ENCODE results near the gene SCN3B. TPM values are rescaled to one million over a fixed set of nuclear protein-coding genes. Genes with fewer than 3 reads are reported as not detected.
"Not testable (repeated sequence)": the region's sequence is repeated elsewhere in the genome, so short reads cannot be mapped to it uniquely, and the experiment has no call there.

The SCN3B gene
- total RNA-seq, 1 experiment from 2014 or later, result 0.77 TPM

DNA sequence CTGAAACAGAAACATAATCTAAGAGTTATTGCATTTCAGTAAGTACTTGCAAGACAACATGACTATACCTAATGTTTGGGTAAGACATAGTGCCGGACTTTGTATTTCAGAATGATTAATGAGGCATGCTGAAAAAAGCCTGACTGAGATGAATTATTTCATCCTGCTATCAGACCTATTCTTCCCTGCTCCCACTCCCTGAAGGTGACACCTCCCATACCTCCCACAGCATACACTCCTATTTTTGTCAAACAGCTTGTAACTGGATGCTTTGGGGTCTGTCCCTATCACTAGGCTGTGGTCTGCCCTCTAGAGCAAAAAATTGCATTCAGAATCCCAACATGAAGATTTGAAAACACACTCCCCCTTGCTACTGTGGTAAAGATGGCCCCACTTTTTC lies 10.9 kb upstream of the SCN3B start:
- Mint-ChIP-seq H3K4me1 (no peaks in the 10 kb centered on the region), H3K27me3 (ENCODE audit: low read depth) (peaks cover 2% of the 10 kb centered on the region; the same call in 1 of the 2 replicates), H3K9me3 (peaks cover 6 to 7% of the 10 kb centered on the region in 2 experiments; a peak in 4 of 5 replicates), H3K4me3 (no peak overlapping the region), H3K27ac (no peak overlapping the region), H3K36me3 (ENCODE audit: insufficient read depth in 1 of 3, low read depth in 3 of 3) (peaks cover 0 to 4% (median 1%) of the 10 kb centered on the region in 3 experiments; a peak in 1 of 7 replicates)
- H3K56ac ChIP-seq (ENCODE audit: insufficient read length, low read depth, low read length), result no peak overlapping the region
- no peak overlapping the region for H4K5ac ChIP-seq (ENCODE audit: insufficient read length, low read depth, low read length)
- no peak overlapping the region for H2BK20ac ChIP-seq (ENCODE audit: low read depth, low read length, poor library complexity, severe bottlenecking)
- TF ChIP-seq CTCF (conservative IDR thresholded peaks at IDR 0.05), result no peak
- no peaks in the 10 kb centered on the region for H3K9me3 ChIP-seq (ENCODE audit: control insufficient read depth, low read depth, low read length)
- H3K9ac ChIP-seq (ENCODE audit: extremely low read depth, insufficient read length, low read length), result no peak overlapping the region
- H3K4me1 ChIP-seq (ENCODE audit: insufficient read depth, low read length), result no peaks in the 10 kb centered on the region
- H4K20me1 ChIP-seq (ENCODE audit: control insufficient read depth, insufficient read depth, insufficient read length), result no peaks in the 10 kb centered on the region
- no peak overlapping the region for H3K27ac ChIP-seq (ENCODE audit: insufficient read length, low read depth, low read length)
- H3K23me2 ChIP-seq (ENCODE audit: insufficient read length, low read depth, low read length, poor library complexity, severe bottlenecking), result no peaks in the 10 kb centered on the region
- H4K91ac ChIP-seq (ENCODE audit: insufficient read length, low read depth, low read length), result no peak overlapping the region
- no peak overlapping the region for H2BK15ac ChIP-seq (ENCODE audit: low read depth, low read length)
- H4K8ac ChIP-seq (replicated peaks; ENCODE audit: insufficient read length, low read depth, low read length), result no peak overlapping the region
- no peak overlapping the region for H3K23ac ChIP-seq (ENCODE audit: insufficient read length, low read depth, low read length)
- no peak overlapping the region for H3K4ac ChIP-seq (ENCODE audit: low read depth, low read length)
- no peak overlapping the region for H3K18ac ChIP-seq (ENCODE audit: insufficient read length, low read depth, low read length)
- H3K14ac ChIP-seq (ENCODE audit: insufficient read depth, low read length), result no peak overlapping the region
- H3K79me2 ChIP-seq (ENCODE audit: insufficient read depth, low read length), result no peaks in the 10 kb centered on the region
- no peak overlapping the region for H3K4me2 ChIP-seq (ENCODE audit: insufficient read depth, insufficient read length, low read length)
- no CpG with 5 or more reads among the region's 1 CpG for WGBS (ENCODE audit: extremely low coverage, insufficient read length, low lambda C conversion rate)
- no peaks in the 10 kb centered on the region for H3K27me3 ChIP-seq (ENCODE audit: insufficient read depth, low read length)
- H2BK12ac ChIP-seq (ENCODE audit: insufficient read length, low read depth, low read length), result no peak overlapping the region
- no peaks in the 10 kb centered on the region for H3K79me1 ChIP-seq (ENCODE audit: insufficient read depth, low read depth, low read length, poor library complexity, severe bottlenecking)
- no peak overlapping the region for H3T11ph ChIP-seq (ENCODE audit: low read length)
- no peak overlapping the region for H2BK5ac ChIP-seq (ENCODE audit: insufficient read length, low read length)
- H2AFZ ChIP-seq (ENCODE audit: low read length), result no peak overlapping the region
- no peak overlapping the region for H2AK5ac ChIP-seq (ENCODE audit: insufficient read length, low read length)
- no peak overlapping the region for H2BK120ac ChIP-seq (ENCODE audit: low read depth, low read length, poor library complexity, severe bottlenecking)
- no peak for DNase-seq

- H3K9me3 Mint-ChIP-seq; H3K4me1 ChIP-seq (ENCODE audit: insufficient read depth, low read length); DNase-seq; H3K4me1 Mint-ChIP-seq; H3K79me2 ChIP-seq (ENCODE audit: insufficient read depth, low read length); H3K36me3 Mint-ChIP-seq (ENCODE audit: insufficient read depth in 1 of 3, low read depth in 3 of 3); H3K23ac ChIP-seq (ENCODE audit: insufficient read length, low read depth, low read length); H3K23me2 ChIP-seq (ENCODE audit: insufficient read length, low read depth, low read length, poor library complexity, severe bottlenecking); H3K18ac ChIP-seq (ENCODE audit: insufficient read length, low read depth, low read length); H4K20me1 ChIP-seq (ENCODE audit: control insufficient read depth, insufficient read depth, insufficient read length); H3K14ac ChIP-seq (ENCODE audit: insufficient read depth, low read length); H3K27ac Mint-ChIP-seq; H2BK5ac ChIP-seq (ENCODE audit: insufficient read length, low read length); H2BK15ac ChIP-seq (ENCODE audit: low read depth, low read length); H4K8ac ChIP-seq (replicated peaks; ENCODE audit: insufficient read length, low read depth, low read length); H4K5ac ChIP-seq (ENCODE audit: insufficient read length, low read depth, low read length); H2AFZ ChIP-seq (ENCODE audit: low read length); H4K91ac ChIP-seq (ENCODE audit: insufficient read length, low read depth, low read length); H2BK120ac ChIP-seq (ENCODE audit: low read depth, low read length, poor library complexity, severe bottlenecking); H3K4me2 ChIP-seq (ENCODE audit: insufficient read depth, insufficient read length, low read length); H3K9ac ChIP-seq (ENCODE audit: extremely low read depth, insufficient read length, low read length); H3T11ph ChIP-seq (ENCODE audit: low read length); H3K27me3 ChIP-seq (ENCODE audit: insufficient read depth, low read length); H3K9me3 ChIP-seq (ENCODE audit: control insufficient read depth, low read depth, low read length); H3K27ac ChIP-seq (ENCODE audit: insufficient read length, low read depth, low read length); H2BK12ac ChIP-seq (ENCODE audit: insufficient read length, low read depth, low read length); H3K4ac ChIP-seq (ENCODE audit: low read depth, low read length); H2AK5ac ChIP-seq (ENCODE audit: insufficient read length, low read length); H3K79me1 ChIP-seq (ENCODE audit: insufficient read depth, low read depth, low read length, poor library complexity, severe bottlenecking); H2BK20ac ChIP-seq (ENCODE audit: low read depth, low read length, poor library complexity, severe bottlenecking); H3K4me3 Mint-ChIP-seq; H3K56ac ChIP-seq (ENCODE audit: insufficient read length, low read depth, low read length): not testable (repeated sequence)
- no CpG with 5 or more reads among the region's 3 CpGs for WGBS (ENCODE audit: extremely low coverage, insufficient read length, low lambda C conversion rate)
- peaks cover 28% of the 10 kb centered on the region for H3K27me3 Mint-ChIP-seq (ENCODE audit: low read depth)
These were observed 5.5 kb upstream of the SCN3B start for GRCh38 chr11:123659965-123660364.

Data from H9 (cell line).